AG04449 (cell line): ENCODE data around the gene KCNJ6.

Experiments used
- CTCF ChIA-PET: fragments of 350-600 bp; formaldehyde crosslinking; extraction: SDS; loops from one replicate; lab custom pipeline; 2021; ENCODE audit warnings: antibody characterized with exemption; lab: Yijun Ruan, JAX
- POLR2A ChIA-PET: fragments of 400-600, 350-600 bp; formaldehyde crosslinking; extraction: SDS; loops from one replicate; lab custom pipeline; 2020; ENCODE audit warnings: antibody characterized with exemption, inconsistent platforms; lab: Yijun Ruan, JAX
- DNase-seq: peaks from one replicate; pipeline ENCODE4 v3.0.0-alpha.2; 2010; ENCODE audit warnings: low read depth, low spot score
- H3K4me3 ChIP-seq: 2 replicates; pipeline ENCODE4 v1.5.1; 2011; ENCODE audit warnings: low read depth, mild to moderate bottlenecking, control low read depth, low read length
- TF ChIP-seq, protein P1 (sequence below): IDR thresholded peaks from one replicate; pipeline ENCODE4 v1.5.1; 2011; ENCODE audit warnings: mild to moderate bottlenecking, moderate library complexity, low read length, control low read depth, inconsistent platforms; ENCODE audit not compliant: insufficient read depth; ENCODE audit errors: missing control alignments

KCNJ6 gene

GRCh38 chr21:37868446-37869295 lies 47.6 kb downstream of the KCNJ6 start:
- H3K4me3 ChIP-seq, result no peak overlapping the region
- POLR2A ChIA-PET, result interaction anchor here (0.7 kb wide), 1 partner anchor 26 kb away, joined by 3 read pairs; no protein-coding TSS in a partner anchor
- CTCF ChIA-PET, result interaction anchor here (1.2 to 1.6 kb wide), 2 partner anchors 26 to 168 kb away, joined by 3 to 4 read pairs; no protein-coding TSS in a partner anchor
- DNase-seq, result no peak
- TF ChIP-seq, protein P1, sequence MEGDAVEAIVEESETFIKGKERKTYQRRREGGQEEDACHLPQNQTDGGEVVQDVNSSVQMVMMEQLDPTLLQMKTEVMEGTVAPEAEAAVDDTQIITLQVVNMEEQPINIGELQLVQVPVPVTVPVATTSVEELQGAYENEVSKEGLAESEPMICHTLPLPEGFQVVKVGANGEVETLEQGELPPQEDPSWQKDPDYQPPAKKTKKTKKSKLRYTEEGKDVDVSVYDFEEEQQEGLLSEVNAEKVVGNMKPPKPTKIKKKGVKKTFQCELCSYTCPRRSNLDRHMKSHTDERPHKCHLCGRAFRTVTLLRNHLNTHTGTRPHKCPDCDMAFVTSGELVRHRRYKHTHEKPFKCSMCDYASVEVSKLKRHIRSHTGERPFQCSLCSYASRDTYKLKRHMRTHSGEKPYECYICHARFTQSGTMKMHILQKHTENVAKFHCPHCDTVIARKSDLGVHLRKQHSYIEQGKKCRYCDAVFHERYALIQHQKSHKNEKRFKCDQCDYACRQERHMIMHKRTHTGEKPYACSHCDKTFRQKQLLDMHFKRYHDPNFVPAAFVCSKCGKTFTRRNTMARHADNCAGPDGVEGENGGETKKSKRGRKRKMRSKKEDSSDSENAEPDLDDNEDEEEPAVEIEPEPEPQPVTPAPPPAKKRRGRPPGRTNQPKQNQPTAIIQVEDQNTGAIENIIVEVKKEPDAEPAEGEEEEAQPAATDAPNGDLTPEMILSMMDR, result no peak

- TF ChIP-seq, protein P1, result no peak
- H3K4me3 ChIP-seq, result no peak overlapping the region
- no peak for DNase-seq
- ChIA-PET CTCF (interaction anchor here (1.1 to 1.9 kb wide), 3 partner anchors 8 to 16 kb away, joined by 3 to 8 read pairs (median 3); no protein-coding TSS in a partner anchor), POLR2A (no interaction called here)
Measured at GRCh38 chr21:37866027-37866426, 50.2 kb downstream of the KCNJ6 start.

DNA sequence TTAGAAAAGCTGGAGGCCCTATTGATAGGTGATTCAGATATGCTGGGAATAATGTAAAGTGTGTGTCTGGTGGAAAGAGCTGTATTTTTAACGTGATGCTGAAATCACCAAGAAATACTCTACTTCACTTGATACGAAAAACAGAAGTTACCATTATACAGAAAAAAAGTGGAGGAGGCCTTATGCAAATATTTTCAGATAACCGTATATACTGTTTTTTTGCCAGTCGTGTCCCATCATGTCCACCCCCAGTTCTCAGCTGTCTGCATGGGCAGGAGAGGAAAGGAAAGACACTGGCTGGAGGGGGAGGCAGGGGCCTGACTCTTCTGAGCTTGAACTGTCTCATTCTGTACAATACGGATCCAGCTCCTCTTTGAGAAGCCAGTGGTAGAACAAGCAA lies 51.1 kb downstream of the KCNJ6 start:
- POLR2A ChIA-PET, result no interaction called here
- DNase-seq, result no peak
- CTCF ChIA-PET, result interaction anchor here (1.3 to 1.9 kb wide), 2 partner anchors 9 to 15 kb away, joined by 3 to 8 read pairs; no protein-coding TSS in a partner anchor
- TF ChIP-seq, protein P1, result no peak
- no peak overlapping the region for H3K4me3 ChIP-seq

GRCh38 chr21:37863842-37864241 lies 52.4 kb downstream of the KCNJ6 start:
- TF ChIP-seq, protein P1, result no peak
- POLR2A ChIA-PET, result no interaction called here
- DNase-seq, result no peak
- CTCF ChIA-PET, result interaction anchor here (1.0 kb wide), 1 partner anchor 105 kb away, joined by 4 read pairs; no protein-coding TSS in a partner anchor
- no peak overlapping the region for H3K4me3 ChIP-seq

GRCh38 chr21:37862536-37862935 lies 53.7 kb downstream of the KCNJ6 start:
- H3K4me3 ChIP-seq, result no peak overlapping the region
- TF ChIP-seq, protein P1, result no peak
- ChIA-PET CTCF (interaction anchor here (1.0 to 1.5 kb wide), 3 partner anchors 11 to 151 kb away, joined by 3 to 5 read pairs (median 3); no protein-coding TSS in a partner anchor), POLR2A (no interaction called here)
- no peak for DNase-seq

DNA sequence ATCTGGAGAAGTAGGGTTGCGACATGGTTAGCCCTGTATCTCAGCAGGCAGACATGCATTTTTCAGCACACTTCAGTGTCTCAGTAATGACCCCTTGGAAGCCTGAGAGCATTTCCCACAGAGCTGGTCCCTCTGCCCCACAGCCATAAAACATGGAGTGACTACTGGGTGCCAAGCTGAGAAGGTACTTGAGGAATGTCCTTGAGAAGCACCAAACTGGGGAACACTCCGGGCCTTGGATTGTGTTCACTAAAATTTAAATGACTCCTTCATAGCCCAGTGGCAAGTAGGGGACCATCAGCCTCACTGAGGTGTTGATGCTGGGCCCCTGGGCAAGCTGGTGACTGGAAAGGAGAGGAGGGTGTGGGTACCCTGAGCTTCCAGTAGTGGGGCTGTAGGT lies 54.7 kb downstream of the KCNJ6 start:
- H3K4me3 ChIP-seq, result no peak overlapping the region
- TF ChIP-seq, protein P1, result no peak
- no peak for DNase-seq
- ChIA-PET POLR2A (no interaction called here), CTCF (no interaction called here)
